ENCODE data around the gene PLA2G2F.
"Not testable (repeated sequence)": the region's sequence is repeated elsewhere in the genome, so short reads cannot be mapped to it uniquely, and the experiment has no call there.

DNA sequence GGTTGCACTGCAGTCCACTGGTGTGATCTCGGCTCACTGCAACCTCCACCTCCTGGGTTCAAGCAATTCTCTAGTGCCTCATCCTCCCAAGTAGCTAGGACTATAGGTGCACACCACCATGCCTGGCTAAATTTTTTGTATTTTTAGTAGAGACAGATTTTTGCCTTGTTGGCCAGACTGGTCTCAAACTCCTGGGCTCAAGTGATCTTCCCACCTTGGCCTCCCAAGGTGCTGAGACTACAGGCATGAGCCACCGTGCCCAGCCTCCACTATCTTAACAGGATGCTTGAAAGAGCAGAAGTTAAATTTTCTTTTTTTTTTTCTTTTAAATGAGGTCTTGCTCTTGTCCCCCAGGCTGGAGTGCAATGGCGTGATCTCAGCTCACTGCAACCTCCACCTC, 8.6 kb upstream of the PLA2G2F start:
- TF ChIP-seq, protein P1, sequence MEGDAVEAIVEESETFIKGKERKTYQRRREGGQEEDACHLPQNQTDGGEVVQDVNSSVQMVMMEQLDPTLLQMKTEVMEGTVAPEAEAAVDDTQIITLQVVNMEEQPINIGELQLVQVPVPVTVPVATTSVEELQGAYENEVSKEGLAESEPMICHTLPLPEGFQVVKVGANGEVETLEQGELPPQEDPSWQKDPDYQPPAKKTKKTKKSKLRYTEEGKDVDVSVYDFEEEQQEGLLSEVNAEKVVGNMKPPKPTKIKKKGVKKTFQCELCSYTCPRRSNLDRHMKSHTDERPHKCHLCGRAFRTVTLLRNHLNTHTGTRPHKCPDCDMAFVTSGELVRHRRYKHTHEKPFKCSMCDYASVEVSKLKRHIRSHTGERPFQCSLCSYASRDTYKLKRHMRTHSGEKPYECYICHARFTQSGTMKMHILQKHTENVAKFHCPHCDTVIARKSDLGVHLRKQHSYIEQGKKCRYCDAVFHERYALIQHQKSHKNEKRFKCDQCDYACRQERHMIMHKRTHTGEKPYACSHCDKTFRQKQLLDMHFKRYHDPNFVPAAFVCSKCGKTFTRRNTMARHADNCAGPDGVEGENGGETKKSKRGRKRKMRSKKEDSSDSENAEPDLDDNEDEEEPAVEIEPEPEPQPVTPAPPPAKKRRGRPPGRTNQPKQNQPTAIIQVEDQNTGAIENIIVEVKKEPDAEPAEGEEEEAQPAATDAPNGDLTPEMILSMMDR (IDR thresholded peaks at IDR 0.05; ENCODE audit: extremely low read depth in 1 of 2, insufficient read depth in 1 of 2, low read depth in 1 of 2, low read length in 2 of 2), result not testable (repeated sequence)
- not testable (repeated sequence) for TF ChIP-seq EZH2 (IDR thresholded peaks at IDR 0.05; ENCODE audit: borderline replicate concordance, low read depth, low read length, severe bottlenecking); MYC (IDR thresholded peaks at IDR 0.05; ENCODE audit: low read depth, low read length); POLR2A (IDR thresholded peaks at IDR 0.05; ENCODE audit: low read depth, low read length); FOS (IDR thresholded peaks at IDR 0.05; ENCODE audit: borderline replicate concordance, insufficient read depth, low read length); POLR2AphosphoS5 (IDR thresholded peaks at IDR 0.05; ENCODE audit: insufficient read depth, low read depth, low read length)
- TF ChIP-seq, protein P2, sequence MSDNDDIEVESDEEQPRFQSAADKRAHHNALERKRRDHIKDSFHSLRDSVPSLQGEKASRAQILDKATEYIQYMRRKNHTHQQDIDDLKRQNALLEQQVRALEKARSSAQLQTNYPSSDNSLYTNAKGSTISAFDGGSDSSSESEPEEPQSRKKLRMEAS (IDR thresholded peaks at IDR 0.05; ENCODE audit: insufficient read depth, insufficient read length), result not testable (repeated sequence)

Measured in endothelial cell of umbilical vein (primary cell).